WTC11 (cell line): Measurements from ENCODE around the gene TIMELESS. TPM values are rescaled to one million over a fixed set of nuclear protein-coding genes. Genes with fewer than 3 reads are reported as not detected.
A peak's percentile ranks its signal among the peaks of the same experiment; 100 is the strongest.

Source experiments
- ATF1 ChIP-seq: sonication (generic); formaldehyde crosslinking; IDR thresholded peaks from 2 replicates; pipeline ENCODE4 v1.8.1; 2023; ENCODE audit warnings: mild to moderate bottlenecking, moderate library complexity, missing genetic modification reagents
- CREM ChIP-seq: sonication (generic); formaldehyde crosslinking; IDR thresholded peaks from 2 replicates; pipeline ENCODE4 v1.8.1; 2022; ENCODE audit warnings: mild to moderate bottlenecking, missing genetic modification reagents, moderate library complexity
- EMX1 ChIP-seq: fragments of 250-450 bp; sonication (Bioruptor Pico); IDR thresholded peaks from 2 replicates; pipeline ENCODE4 v1.8.0; 2021; ENCODE audit warnings: mild to moderate bottlenecking
- ESRRA ChIP-seq: sonication (generic); formaldehyde crosslinking; IDR thresholded peaks from 2 replicates; pipeline ENCODE4 v1.8.1; 2022; ENCODE audit warnings: mild to moderate bottlenecking, missing genetic modification reagents, borderline replicate concordance
- FOXK1 ChIP-seq: sonication (generic); formaldehyde crosslinking; IDR thresholded peaks from 2 replicates; pipeline ENCODE4 v1.8.0; 2022; ENCODE audit warnings: mild to moderate bottlenecking, moderate library complexity, missing genetic modification reagents
- KAT7 ChIP-seq: sonication (generic); formaldehyde crosslinking; IDR thresholded peaks from 2 replicates; pipeline ENCODE4 v1.8.1; 2023; ENCODE audit warnings: missing genetic modification reagents, mild to moderate bottlenecking, borderline replicate concordance
- MYBL2 ChIP-seq: sonication (generic); formaldehyde crosslinking; IDR thresholded peaks from 2 replicates; pipeline ENCODE4 v1.8.1; 2023; ENCODE audit warnings: mild to moderate bottlenecking, moderate library complexity, missing genetic modification reagents
- NFE2L1 ChIP-seq: sonication (generic); formaldehyde crosslinking; IDR thresholded peaks from 2 replicates; pipeline ENCODE4 v1.8.1; 2023; ENCODE audit warnings: missing genetic modification reagents
- NR1H2 ChIP-seq: sonication (generic); formaldehyde crosslinking; IDR thresholded peaks from 2 replicates; pipeline ENCODE4 v1.9.0; 2021; ENCODE audit warnings: mild to moderate bottlenecking, moderate library complexity, missing genetic modification reagents
- SMAD3 ChIP-seq: sonication (generic); formaldehyde crosslinking; IDR thresholded peaks from 2 replicates; pipeline ENCODE4 v1.8.0; 2022; ENCODE audit warnings: missing genetic modification reagents, mild to moderate bottlenecking, borderline replicate concordance
- SP1 ChIP-seq: sonication (generic); formaldehyde crosslinking; conservative IDR thresholded peaks from 2 replicates; pipeline ENCODE4 v1.8.1; 2022; ENCODE audit warnings: missing genetic modification reagents
- TEAD4 ChIP-seq: sonication (generic); formaldehyde crosslinking; IDR thresholded peaks from 2 replicates; pipeline ENCODE4 v1.8.0; 2022; ENCODE audit warnings: mild to moderate bottlenecking, missing genetic modification reagents
- total RNA-seq: library from RNA; stranded (reverse); gene quantifications from 3 replicates; pipeline ENCODE4 v1.2.3, GENCODE V29; 2021
- TF ChIP-seq, protein P1 (sequence below): sonication (generic); formaldehyde crosslinking; IDR thresholded peaks from 2 replicates; pipeline ENCODE4 v1.8.0; 2022; ENCODE audit warnings: mild to moderate bottlenecking, missing genetic modification reagents
- TF ChIP-seq, protein P2 (sequence below): sonication (generic); formaldehyde crosslinking; IDR thresholded peaks from 2 replicates; pipeline ENCODE4 v1.8.1; 2023; ENCODE audit warnings: mild to moderate bottlenecking, missing genetic modification reagents, moderate library complexity
- TF ChIP-seq, protein P3 (sequence below): sonication (generic); formaldehyde crosslinking; IDR thresholded peaks from 2 replicates; pipeline ENCODE4 v1.8.1; 2023; ENCODE audit warnings: mild to moderate bottlenecking, missing genetic modification reagents, moderate library complexity
- TF ChIP-seq, protein P4 (sequence below): sonication (generic); formaldehyde crosslinking; IDR thresholded peaks from 2 replicates; pipeline ENCODE4 v1.8.1; 2023; ENCODE audit warnings: mild to moderate bottlenecking, missing genetic modification reagents, borderline replicate concordance
- TF ChIP-seq, protein P5 (sequence below): fragments of 250-450 bp; sonication (Bioruptor Pico); IDR thresholded peaks from 2 replicates; pipeline ENCODE4 v1.9.0; 2021; ENCODE audit warnings: mild to moderate bottlenecking
- TF ChIP-seq, protein P6 (sequence below): fragments of 200-600 bp; IDR thresholded peaks from 2 replicates; pipeline ENCODE4 v1.8.0; 2022; ENCODE audit warnings: antibody characterized with exemption
- TF ChIP-seq, protein P7 (sequence below): sonication (generic); formaldehyde crosslinking; IDR thresholded peaks from 2 replicates; pipeline ENCODE4 v1.8.0; 2022; ENCODE audit warnings: mild to moderate bottlenecking, missing genetic modification reagents
- TF ChIP-seq, protein P8 (sequence below): sonication (generic); formaldehyde crosslinking; IDR thresholded peaks from 2 replicates; pipeline ENCODE4 v1.8.1; 2022; ENCODE audit warnings: mild to moderate bottlenecking, moderate library complexity, missing genetic modification reagents
- TF ChIP-seq, protein P9 (sequence below): sonication (generic); formaldehyde crosslinking; IDR thresholded peaks from 2 replicates; pipeline ENCODE4 v1.8.0; 2022; ENCODE audit warnings: mild to moderate bottlenecking, missing genetic modification reagents

Gene TIMELESS
- total RNA-seq, 1 experiment from 2014 or later = 60.9 TPM

DNA sequence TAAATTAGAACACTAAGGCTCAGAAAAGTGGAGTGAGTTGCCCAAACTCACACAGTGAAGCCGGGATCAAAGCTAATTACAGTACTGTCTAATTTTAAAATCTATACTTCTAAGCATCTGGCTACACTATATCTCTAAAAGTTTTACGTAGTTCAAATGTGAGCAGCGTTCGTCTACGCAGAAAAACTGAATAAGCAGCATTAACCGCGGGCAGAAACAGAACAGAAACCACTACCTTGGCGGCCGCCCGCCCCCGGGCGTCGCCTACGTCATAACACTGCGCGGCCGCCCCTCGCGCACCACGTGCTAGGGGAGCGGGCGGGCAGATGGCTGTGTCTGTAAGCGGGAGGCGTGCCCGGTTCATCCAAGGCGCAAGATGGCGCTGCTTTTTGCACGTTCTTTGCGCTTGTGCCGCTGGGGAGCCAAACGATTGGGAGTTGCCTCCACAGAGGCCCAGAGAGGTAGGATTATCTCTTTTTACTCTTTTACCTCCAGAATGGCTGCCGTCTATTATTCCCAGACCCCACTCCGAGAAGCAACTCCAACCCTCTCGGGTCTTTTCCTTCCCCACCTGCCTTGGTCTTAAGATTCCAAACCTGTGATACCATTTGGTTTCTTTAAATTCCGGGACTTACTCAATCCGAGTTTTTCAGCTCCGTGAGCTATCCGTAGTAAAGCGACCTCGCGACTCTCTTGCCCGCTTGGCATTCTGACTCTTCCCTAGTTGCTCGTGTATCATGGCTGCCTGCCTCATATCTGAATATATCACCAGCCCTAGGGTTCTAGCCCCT, 19.2 kb upstream of the TIMELESS start, which contains the start of gene SPRYD4 (continued):
- TF ChIP-seq, protein P1, sequence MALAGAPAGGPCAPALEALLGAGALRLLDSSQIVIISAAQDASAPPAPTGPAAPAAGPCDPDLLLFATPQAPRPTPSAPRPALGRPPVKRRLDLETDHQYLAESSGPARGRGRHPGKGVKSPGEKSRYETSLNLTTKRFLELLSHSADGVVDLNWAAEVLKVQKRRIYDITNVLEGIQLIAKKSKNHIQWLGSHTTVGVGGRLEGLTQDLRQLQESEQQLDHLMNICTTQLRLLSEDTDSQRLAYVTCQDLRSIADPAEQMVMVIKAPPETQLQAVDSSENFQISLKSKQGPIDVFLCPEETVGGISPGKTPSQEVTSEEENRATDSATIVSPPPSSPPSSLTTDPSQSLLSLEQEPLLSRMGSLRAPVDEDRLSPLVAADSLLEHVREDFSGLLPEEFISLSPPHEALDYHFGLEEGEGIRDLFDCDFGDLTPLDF (CRISPR knock-in tag) = peak; percentile 82
- TF ChIP-seq ESRRA (CRISPR knock-in tag) (no peak), SP1 (CRISPR knock-in tag) (peak; percentile 98), EMX1 (no peak), MYBL2 (CRISPR knock-in tag) (peak; percentile 85; the same call in 1 of the 2 replicates), SMAD3 (CRISPR knock-in tag) (peak; percentile 17; the same call in 1 of the 2 replicates), CREM (CRISPR knock-in tag) (peak; percentile 98), NFE2L1 (peak; percentile 64; the same call in 1 of the 2 replicates), ATF1 (CRISPR knock-in tag) (0 out of 2 replicates have a peak, but pooled peaks have one; percentile 82), FOXK1 (CRISPR knock-in tag) (peak; percentile 94), NR1H2 (CRISPR knock-in tag) (no peak), KAT7 (CRISPR knock-in tag) (0 out of 2 replicates have a peak, but pooled peaks have one; percentile 88), TEAD4 (CRISPR knock-in tag) (0 out of 2 replicates have a peak, but pooled peaks have one; percentile 33)
- TF ChIP-seq, protein P2, sequence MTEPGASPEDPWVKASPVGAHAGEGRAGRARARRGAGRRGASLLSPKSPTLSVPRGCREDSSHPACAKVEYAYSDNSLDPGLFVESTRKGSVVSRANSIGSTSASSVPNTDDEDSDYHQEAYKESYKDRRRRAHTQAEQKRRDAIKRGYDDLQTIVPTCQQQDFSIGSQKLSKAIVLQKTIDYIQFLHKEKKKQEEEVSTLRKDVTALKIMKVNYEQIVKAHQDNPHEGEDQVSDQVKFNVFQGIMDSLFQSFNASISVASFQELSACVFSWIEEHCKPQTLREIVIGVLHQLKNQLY (CRISPR knock-in tag) = 0 out of 2 replicates have a peak, but pooled peaks have one; percentile 24
- TF ChIP-seq, protein P3, sequence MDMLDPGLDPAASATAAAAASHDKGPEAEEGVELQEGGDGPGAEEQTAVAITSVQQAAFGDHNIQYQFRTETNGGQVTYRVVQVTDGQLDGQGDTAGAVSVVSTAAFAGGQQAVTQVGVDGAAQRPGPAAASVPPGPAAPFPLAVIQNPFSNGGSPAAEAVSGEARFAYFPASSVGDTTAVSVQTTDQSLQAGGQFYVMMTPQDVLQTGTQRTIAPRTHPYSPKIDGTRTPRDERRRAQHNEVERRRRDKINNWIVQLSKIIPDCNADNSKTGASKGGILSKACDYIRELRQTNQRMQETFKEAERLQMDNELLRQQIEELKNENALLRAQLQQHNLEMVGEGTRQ (CRISPR knock-in tag) = peak; percentile 94
- TF ChIP-seq, protein P4, sequence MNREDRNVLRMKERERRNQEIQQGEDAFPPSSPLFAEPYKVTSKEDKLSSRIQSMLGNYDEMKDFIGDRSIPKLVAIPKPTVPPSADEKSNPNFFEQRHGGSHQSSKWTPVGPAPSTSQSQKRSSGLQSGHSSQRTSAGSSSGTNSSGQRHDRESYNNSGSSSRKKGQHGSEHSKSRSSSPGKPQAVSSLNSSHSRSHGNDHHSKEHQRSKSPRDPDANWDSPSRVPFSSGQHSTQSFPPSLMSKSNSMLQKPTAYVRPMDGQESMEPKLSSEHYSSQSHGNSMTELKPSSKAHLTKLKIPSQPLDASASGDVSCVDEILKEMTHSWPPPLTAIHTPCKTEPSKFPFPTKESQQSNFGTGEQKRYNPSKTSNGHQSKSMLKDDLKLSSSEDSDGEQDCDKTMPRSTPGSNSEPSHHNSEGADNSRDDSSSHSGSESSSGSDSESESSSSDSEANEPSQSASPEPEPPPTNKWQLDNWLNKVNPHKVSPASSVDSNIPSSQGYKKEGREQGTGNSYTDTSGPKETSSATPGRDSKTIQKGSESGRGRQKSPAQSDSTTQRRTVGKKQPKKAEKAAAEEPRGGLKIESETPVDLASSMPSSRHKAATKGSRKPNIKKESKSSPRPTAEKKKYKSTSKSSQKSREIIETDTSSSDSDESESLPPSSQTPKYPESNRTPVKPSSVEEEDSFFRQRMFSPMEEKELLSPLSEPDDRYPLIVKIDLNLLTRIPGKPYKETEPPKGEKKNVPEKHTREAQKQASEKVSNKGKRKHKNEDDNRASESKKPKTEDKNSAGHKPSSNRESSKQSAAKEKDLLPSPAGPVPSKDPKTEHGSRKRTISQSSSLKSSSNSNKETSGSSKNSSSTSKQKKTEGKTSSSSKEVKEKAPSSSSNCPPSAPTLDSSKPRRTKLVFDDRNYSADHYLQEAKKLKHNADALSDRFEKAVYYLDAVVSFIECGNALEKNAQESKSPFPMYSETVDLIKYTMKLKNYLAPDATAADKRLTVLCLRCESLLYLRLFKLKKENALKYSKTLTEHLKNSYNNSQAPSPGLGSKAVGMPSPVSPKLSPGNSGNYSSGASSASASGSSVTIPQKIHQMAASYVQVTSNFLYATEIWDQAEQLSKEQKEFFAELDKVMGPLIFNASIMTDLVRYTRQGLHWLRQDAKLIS = no peak
- TF ChIP-seq, protein P5, sequence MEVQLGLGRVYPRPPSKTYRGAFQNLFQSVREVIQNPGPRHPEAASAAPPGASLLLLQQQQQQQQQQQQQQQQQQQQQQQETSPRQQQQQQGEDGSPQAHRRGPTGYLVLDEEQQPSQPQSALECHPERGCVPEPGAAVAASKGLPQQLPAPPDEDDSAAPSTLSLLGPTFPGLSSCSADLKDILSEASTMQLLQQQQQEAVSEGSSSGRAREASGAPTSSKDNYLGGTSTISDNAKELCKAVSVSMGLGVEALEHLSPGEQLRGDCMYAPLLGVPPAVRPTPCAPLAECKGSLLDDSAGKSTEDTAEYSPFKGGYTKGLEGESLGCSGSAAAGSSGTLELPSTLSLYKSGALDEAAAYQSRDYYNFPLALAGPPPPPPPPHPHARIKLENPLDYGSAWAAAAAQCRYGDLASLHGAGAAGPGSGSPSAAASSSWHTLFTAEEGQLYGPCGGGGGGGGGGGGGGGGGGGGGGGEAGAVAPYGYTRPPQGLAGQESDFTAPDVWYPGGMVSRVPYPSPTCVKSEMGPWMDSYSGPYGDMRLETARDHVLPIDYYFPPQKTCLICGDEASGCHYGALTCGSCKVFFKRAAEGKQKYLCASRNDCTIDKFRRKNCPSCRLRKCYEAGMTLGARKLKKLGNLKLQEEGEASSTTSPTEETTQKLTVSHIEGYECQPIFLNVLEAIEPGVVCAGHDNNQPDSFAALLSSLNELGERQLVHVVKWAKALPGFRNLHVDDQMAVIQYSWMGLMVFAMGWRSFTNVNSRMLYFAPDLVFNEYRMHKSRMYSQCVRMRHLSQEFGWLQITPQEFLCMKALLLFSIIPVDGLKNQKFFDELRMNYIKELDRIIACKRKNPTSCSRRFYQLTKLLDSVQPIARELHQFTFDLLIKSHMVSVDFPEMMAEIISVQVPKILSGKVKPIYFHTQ (CRISPR knock-in tag) = no peak
- TF ChIP-seq, protein P6, sequence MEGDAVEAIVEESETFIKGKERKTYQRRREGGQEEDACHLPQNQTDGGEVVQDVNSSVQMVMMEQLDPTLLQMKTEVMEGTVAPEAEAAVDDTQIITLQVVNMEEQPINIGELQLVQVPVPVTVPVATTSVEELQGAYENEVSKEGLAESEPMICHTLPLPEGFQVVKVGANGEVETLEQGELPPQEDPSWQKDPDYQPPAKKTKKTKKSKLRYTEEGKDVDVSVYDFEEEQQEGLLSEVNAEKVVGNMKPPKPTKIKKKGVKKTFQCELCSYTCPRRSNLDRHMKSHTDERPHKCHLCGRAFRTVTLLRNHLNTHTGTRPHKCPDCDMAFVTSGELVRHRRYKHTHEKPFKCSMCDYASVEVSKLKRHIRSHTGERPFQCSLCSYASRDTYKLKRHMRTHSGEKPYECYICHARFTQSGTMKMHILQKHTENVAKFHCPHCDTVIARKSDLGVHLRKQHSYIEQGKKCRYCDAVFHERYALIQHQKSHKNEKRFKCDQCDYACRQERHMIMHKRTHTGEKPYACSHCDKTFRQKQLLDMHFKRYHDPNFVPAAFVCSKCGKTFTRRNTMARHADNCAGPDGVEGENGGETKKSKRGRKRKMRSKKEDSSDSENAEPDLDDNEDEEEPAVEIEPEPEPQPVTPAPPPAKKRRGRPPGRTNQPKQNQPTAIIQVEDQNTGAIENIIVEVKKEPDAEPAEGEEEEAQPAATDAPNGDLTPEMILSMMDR = no peak
- TF ChIP-seq, protein P7, sequence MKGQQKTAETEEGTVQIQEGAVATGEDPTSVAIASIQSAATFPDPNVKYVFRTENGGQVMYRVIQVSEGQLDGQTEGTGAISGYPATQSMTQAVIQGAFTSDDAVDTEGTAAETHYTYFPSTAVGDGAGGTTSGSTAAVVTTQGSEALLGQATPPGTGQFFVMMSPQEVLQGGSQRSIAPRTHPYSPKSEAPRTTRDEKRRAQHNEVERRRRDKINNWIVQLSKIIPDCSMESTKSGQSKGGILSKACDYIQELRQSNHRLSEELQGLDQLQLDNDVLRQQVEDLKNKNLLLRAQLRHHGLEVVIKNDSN = peak; percentile 96
- TF ChIP-seq, protein P8, sequence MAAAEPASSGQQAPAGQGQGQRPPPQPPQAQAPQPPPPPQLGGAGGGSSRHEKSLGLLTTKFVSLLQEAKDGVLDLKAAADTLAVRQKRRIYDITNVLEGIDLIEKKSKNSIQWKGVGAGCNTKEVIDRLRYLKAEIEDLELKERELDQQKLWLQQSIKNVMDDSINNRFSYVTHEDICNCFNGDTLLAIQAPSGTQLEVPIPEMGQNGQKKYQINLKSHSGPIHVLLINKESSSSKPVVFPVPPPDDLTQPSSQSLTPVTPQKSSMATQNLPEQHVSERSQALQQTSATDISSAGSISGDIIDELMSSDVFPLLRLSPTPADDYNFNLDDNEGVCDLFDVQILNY (CRISPR knock-in tag) = peak; percentile 72; the same call in 1 of the 2 replicates
- TF ChIP-seq, protein P9, sequence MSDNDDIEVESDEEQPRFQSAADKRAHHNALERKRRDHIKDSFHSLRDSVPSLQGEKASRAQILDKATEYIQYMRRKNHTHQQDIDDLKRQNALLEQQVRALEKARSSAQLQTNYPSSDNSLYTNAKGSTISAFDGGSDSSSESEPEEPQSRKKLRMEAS = peak; percentile 99
